DND-41 (cell line): ENCODE results near the gene CIC.

Experiments
- ATAC-seq: fragments of 200-7000 bp; cut with Tn5 transposase; 3 replicates; pipeline ENCODE4 v1.9.1; 2021; ENCODE audit warnings: low read depth; ENCODE audit not compliant: insufficient read depth
- DNase-seq: peaks from one replicate; pipeline ENCODE4 v3.0.0-alpha.2; 2020
- H2AFZ ChIP-seq: 2 replicates; pipeline ENCODE4 v1.6.0; 2012; ENCODE audit warnings: low read depth, low read length
- H3K27ac ChIP-seq: 2 replicates; pipeline ENCODE4 v1.5.1; 2012; ENCODE audit warnings: low read length, inconsistent platforms
- H3K27me3 ChIP-seq: fragments of 200-600 bp; sonication (generic); 2 replicates; pipeline ENCODE4 v1.6.0; 2012; ENCODE audit warnings: low read length, mild to moderate bottlenecking, inconsistent platforms; ENCODE audit not compliant: insufficient read depth, poor library complexity
- H3K36me3 ChIP-seq: 2 replicates; pipeline ENCODE4 v1.5.1; 2012; ENCODE audit warnings: low read length, inconsistent platforms; ENCODE audit not compliant: insufficient read depth
- H3K4me1 ChIP-seq: 2 replicates; pipeline ENCODE4 v1.5.1; 2012; ENCODE audit warnings: mild to moderate bottlenecking, low read length; ENCODE audit not compliant: insufficient read depth
- H3K4me2 ChIP-seq: 2 replicates; pipeline ENCODE4 v1.6.0; 2012; ENCODE audit warnings: mild to moderate bottlenecking, moderate library complexity, low read length, inconsistent platforms; ENCODE audit not compliant: insufficient read depth
- H3K4me3 ChIP-seq, 2 experiments: fragments of 200-600 bp in 1 of 2; shearing (Covaris generic) in 1 of 2; 2 replicates each; pipeline ENCODE4 v1.5.1; 2012 to 2016; ENCODE audit warnings: inconsistent platforms in 2 of 2, low read length in 2 of 2, mild to moderate bottlenecking in 2 of 2, low read depth in 1 of 2, moderate library complexity in 1 of 2
- H3K79me2 ChIP-seq: 2 replicates; pipeline ENCODE4 v1.6.0; 2012; ENCODE audit warnings: low read length, inconsistent platforms; ENCODE audit not compliant: insufficient read depth
- H3K9ac ChIP-seq: 2 replicates; pipeline ENCODE4 v1.6.0; 2012; ENCODE audit warnings: low read depth, mild to moderate bottlenecking, inconsistent platforms, low read length, moderate library complexity
- H3K9me3 ChIP-seq: 2 replicates; pipeline ENCODE4 v1.5.1; 2012; ENCODE audit warnings: low read length, moderate library complexity, mild to moderate bottlenecking, inconsistent platforms; ENCODE audit not compliant: insufficient read depth, severe bottlenecking
- H4K20me1 ChIP-seq: 2 replicates; pipeline ENCODE4 v1.6.0; 2012; ENCODE audit warnings: low read length; ENCODE audit not compliant: insufficient read depth
- CTCF ChIP-seq: IDR thresholded peaks from 2 replicates; pipeline ENCODE4 v1.5.1; 2012; ENCODE audit warnings: borderline replicate concordance, low read length, moderate library complexity, mild to moderate bottlenecking; ENCODE audit not compliant: poor library complexity, severe bottlenecking; ENCODE audit errors: extremely low read depth
- EZH2 ChIP-seq: IDR thresholded peaks from 3 replicates; pipeline ENCODE4 v1.6.1; 2012; ENCODE audit warnings: borderline replicate concordance, low read depth, mild to moderate bottlenecking, moderate library complexity, low read length, inconsistent platforms; ENCODE audit not compliant: severe bottlenecking

The CIC gene

GRCh38 chr19:42224940-42225717, 43.9 kb upstream of the CIC start:
- Histone ChIP-seq H3K4me3 (no peak overlapping the region), H3K36me3 (peaks cover 65% of the 10 kb centered on the region), H2AFZ (no peak overlapping the region), H3K4me1 (peaks cover 20% of the 10 kb centered on the region), H4K20me1 (peaks cover 62% of the 10 kb centered on the region), H3K79me2 (peaks cover 56% of the 10 kb centered on the region), H3K9me3 (no peaks in the 10 kb centered on the region), H3K27me3 (no peaks in the 10 kb centered on the region), H3K4me2 (no peak overlapping the region), H3K27ac (no peak overlapping the region), H3K9ac (no peak overlapping the region)
- TF ChIP-seq CTCF (no peak), EZH2 (no peak)
- DNase-seq (no peak), ATAC-seq (no peak)

GRCh38 chr19:42225718-42226292, 43.2 kb upstream of the CIC start:
- ATAC-seq (no peak), DNase-seq (no peak)
- Histone ChIP-seq H3K27me3 (no peaks in the 10 kb centered on the region), H3K4me3 (no peak overlapping the region), H3K27ac (no peak overlapping the region), H3K4me1 (peaks cover 18% of the 10 kb centered on the region), H3K79me2 (peaks cover 49% of the 10 kb centered on the region), H3K4me2 (no peak overlapping the region), H3K9ac (no peak overlapping the region), H4K20me1 (peaks cover 62% of the 10 kb centered on the region), H3K36me3 (peaks cover 70% of the 10 kb centered on the region), H2AFZ (no peak overlapping the region), H3K9me3 (no peaks in the 10 kb centered on the region)
- TF ChIP-seq EZH2, result no peak
- TF ChIP-seq CTCF, result no peak

- Histone ChIP-seq H3K27me3 (no peaks in the 10 kb centered on the region), H3K4me3 (no peak overlapping the region), H3K9me3 (no peaks in the 10 kb centered on the region), H4K20me1 (peaks cover 60% of the 10 kb centered on the region), H3K27ac (no peak overlapping the region), H3K4me2 (no peak overlapping the region), H3K9ac (no peak overlapping the region), H2AFZ (no peak overlapping the region), H3K79me2 (peaks cover 38% of the 10 kb centered on the region), H3K4me1 (peaks cover 7% of the 10 kb centered on the region; the same call in 1 of the 2 replicates), H3K36me3 (peaks cover 81% of the 10 kb centered on the region)
- no peak for DNase-seq
- TF ChIP-seq CTCF (no peak), EZH2 (no peak)
- ATAC-seq, result no peak
These were observed 42.2 kb upstream of the CIC start for GRCh38 chr19:42226886-42227285.
